Kidney (tissue), 14 donors: Measurements from ENCODE around the gene TBC1D9B. TPM values are rescaled to one million over a fixed set of nuclear protein-coding genes. Genes with fewer than 3 reads are reported as not detected.

Experiments
- DNase-seq, 5 donors: peaks; one replicate each; pipeline ENCODE4 v3.0.0-alpha.2; 2013 to 2020
- FAIRE-seq: peaks from 2 replicates; lab custom pipeline; 2012; peaks lifted over from hg19 to GRCh38; lab: Jason Lieb, UNC
- H3K27ac ChIP-seq, 2 donors: one replicate each; pipeline ENCODE4 v1.7.0; 2013; ENCODE audit warnings: low read depth in 2 of 2, low read length in 2 of 2, inconsistent platforms in 1 of 2
- H3K27me3 ChIP-seq: one replicate; pipeline ENCODE4 v1.7.1; 2013; ENCODE audit warnings: low read length, inconsistent platforms; ENCODE audit not compliant: control insufficient read depth, insufficient read depth
- H3K36me3 ChIP-seq, 3 donors: one replicate each; pipeline versions ENCODE4 v1.7.0 to v1.7.1; 2013; ENCODE audit warnings: low read length in 3 of 3, control low read depth in 1 of 3, inconsistent platforms in 1 of 3; ENCODE audit not compliant: insufficient read depth in 3 of 3, control insufficient read depth in 2 of 3
- H3K4me1 ChIP-seq, 3 donors: one replicate each; pipeline versions ENCODE4 v1.7.0 to v1.7.1; 2013; ENCODE audit warnings: low read length in 3 of 3, inconsistent platforms in 1 of 3, low read depth in 1 of 3; ENCODE audit not compliant: control insufficient read depth in 2 of 3, insufficient read depth in 2 of 3
- H3K4me3 ChIP-seq, 3 donors: one replicate each; pipeline versions ENCODE4 v1.7.0 to v1.8.1; 2013; ENCODE audit warnings: low read length in 3 of 3, control low read depth in 1 of 3, inconsistent platforms in 1 of 3
- H3K9ac ChIP-seq, 3 donors: one replicate each; pipeline versions ENCODE4 v1.7.0 to v1.7.1; 2013; ENCODE audit warnings: low read length in 3 of 3, control low read depth in 1 of 3, inconsistent platforms in 1 of 3
- H3K9me3 ChIP-seq, 3 donors: one replicate each; pipeline versions ENCODE4 v1.7.0 to v1.7.1; 2013; ENCODE audit warnings: low read length in 3 of 3, control low read depth in 1 of 3, inconsistent platforms in 1 of 3; ENCODE audit not compliant: control insufficient read depth in 2 of 3, insufficient read depth in 1 of 3
- intact Hi-C: fragments of 100-400 bp; cut with DNase I; formaldehyde crosslinking; loops from one replicate; pipeline ENCODE4 v1.11.1; 2022
- polyA plus RNA-seq: library from polyadenylated mRNA; stranded (reverse); fragments of 350-450 nt; fragmentation: Illumina TruSeq; extraction: RNeasy Lipid Tissue Mini Kit (QIAGEN cat#74804); gene quantifications from one replicate; pipeline ENCODE4 v1.2.3, GENCODE V29; 2014; ENCODE audit warnings: low read depth, low replicate concordance; ENCODE audit not compliant: insufficient read depth
- total RNA-seq: library from RNA; stranded (reverse); fragmentation: NEBNext Ultra II Directional; extraction: Animal tissue kit (Norgen Biotek cat#: 25700); gene quantifications from one replicate; pipeline ENCODE4 v1.2.1, GENCODE V29; 2021
- TF ChIP-seq, protein P1 (sequence below): IDR thresholded peaks from 3 replicates; pipeline ENCODE4 v1.5.1; 2012; ENCODE audit warnings: mild to moderate bottlenecking, moderate library complexity, borderline replicate concordance; ENCODE audit not compliant: insufficient read depth; ENCODE audit errors: extremely low read depth
- donor health status: control.
- donor health status: control.
- donor health status: control.
- donor health status: control.
- donor health status: control.
- donor health status: DM: yes; HTN: yes; CAD: no.
- donor health status: Normal renal cell carcinoma (clear cell type).

The TBC1D9B gene
- total and polyA plus RNA-seq, 2 donors from 2014 or later = 49.5 to 117 TPM

DNA sequence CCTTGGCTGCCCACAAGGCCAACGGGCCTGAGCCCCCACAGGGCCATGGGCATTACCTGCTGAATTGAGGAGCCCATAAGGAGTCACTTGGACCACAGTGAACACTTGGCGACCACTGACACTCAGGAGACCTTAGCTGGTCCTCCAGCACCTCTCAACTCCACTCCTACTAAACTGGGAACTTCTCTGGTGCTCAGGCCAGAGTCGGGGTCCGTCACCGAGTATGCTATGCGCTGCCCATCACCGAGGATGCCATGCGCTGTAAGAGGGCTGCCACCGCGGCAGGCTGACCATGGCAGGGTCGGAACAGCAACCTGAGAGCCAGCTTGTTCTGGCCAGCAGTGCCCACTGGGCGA, 87.6 kb downstream of the TBC1D9B start:
- FAIRE-seq = no peak
- no peaks in the 10 kb centered on the region for H3K27me3 ChIP-seq
- H3K9me3 ChIP-seq = no peaks in the 10 kb centered on the region
- no peak for DNase-seq
- H3K4me3 ChIP-seq = peak overlapping the region in 2 of 3 donors; percentile 71 to 77
- intact Hi-C loops = no loop called here
- TF ChIP-seq, protein P1, sequence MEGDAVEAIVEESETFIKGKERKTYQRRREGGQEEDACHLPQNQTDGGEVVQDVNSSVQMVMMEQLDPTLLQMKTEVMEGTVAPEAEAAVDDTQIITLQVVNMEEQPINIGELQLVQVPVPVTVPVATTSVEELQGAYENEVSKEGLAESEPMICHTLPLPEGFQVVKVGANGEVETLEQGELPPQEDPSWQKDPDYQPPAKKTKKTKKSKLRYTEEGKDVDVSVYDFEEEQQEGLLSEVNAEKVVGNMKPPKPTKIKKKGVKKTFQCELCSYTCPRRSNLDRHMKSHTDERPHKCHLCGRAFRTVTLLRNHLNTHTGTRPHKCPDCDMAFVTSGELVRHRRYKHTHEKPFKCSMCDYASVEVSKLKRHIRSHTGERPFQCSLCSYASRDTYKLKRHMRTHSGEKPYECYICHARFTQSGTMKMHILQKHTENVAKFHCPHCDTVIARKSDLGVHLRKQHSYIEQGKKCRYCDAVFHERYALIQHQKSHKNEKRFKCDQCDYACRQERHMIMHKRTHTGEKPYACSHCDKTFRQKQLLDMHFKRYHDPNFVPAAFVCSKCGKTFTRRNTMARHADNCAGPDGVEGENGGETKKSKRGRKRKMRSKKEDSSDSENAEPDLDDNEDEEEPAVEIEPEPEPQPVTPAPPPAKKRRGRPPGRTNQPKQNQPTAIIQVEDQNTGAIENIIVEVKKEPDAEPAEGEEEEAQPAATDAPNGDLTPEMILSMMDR = no peak
- peaks cover 3 to 18% (median 9%) of the 10 kb centered on the region in 3 donors for H3K36me3 ChIP-seq
- peak overlapping the region in 2 of 3 donors; percentile 74 to 98 for H3K9ac ChIP-seq
- peaks cover 0 to 48% (median 44%) of the 10 kb centered on the region in 3 donors for H3K4me1 ChIP-seq
- peak overlapping the region; percentile 99 to 100 for H3K27ac ChIP-seq

DNA sequence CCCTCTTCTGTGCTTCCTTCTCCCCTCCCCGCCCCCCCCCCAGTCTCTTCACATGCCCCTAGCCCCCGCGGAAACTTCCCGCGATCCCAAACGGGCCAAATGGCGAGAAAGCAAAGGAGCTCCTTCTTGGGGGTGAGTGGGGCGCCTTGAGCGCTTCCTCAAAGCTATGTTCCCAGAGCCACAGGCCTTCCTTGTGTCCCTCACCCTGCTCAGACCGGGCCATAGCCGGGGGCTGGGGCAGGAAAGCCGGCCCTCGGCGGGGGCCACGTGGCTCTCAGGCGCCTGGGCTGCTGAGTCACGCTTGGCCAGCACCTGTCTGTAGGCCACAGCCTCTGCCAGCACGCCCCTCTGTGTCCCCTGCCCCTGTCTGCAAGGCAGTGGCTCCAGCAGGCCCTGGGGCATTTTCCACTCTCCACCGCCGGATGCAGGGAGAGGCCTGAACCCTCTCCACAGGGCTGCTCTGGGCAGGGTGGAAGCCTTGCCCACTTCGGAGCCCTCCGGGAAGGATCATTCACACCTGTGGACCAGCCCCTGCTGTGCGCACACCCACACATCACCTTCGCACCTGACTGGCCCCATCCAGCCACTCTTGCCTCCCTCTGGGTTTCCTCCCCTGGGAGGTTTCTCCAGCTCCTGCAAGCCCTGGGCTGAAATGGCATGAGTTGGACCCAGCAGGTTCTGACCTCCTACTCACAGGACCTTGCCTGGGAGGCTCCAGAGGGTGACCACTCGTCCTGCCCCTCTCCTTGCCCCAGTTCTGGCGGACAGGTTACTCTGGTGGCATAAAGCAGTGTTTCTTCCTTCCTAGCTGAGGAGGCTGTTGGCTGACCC, 88.2 kb downstream of the TBC1D9B start:
- peak overlapping the region in 2 of 3 donors; percentile 74 to 98 for H3K9ac ChIP-seq
- H3K4me1 ChIP-seq = peaks cover 0 to 46% (median 38%) of the 10 kb centered on the region in 3 donors
- peak overlapping the region; percentile 99 to 100 for H3K27ac ChIP-seq
- DNase-seq = peak; percentile 65 to 94 (median 75)
- no peak for FAIRE-seq
- H3K9me3 ChIP-seq = no peaks in the 10 kb centered on the region
- peaks cover under 1 to 12% (median 8%) of the 10 kb centered on the region in 3 donors for H3K36me3 ChIP-seq
- TF ChIP-seq, protein P1 = no peak
- no peaks in the 10 kb centered on the region for H3K27me3 ChIP-seq
- intact Hi-C loops = no loop called here
- H3K4me3 ChIP-seq = peak overlapping the region in 2 of 3 donors; percentile 71 to 77

- Histone ChIP-seq H3K4me3 (peak overlapping the region in 1 of 3 donors; percentile 77), H3K9me3 (no peaks in the 10 kb centered on the region), H3K4me1 (peaks cover 0 to 40% (median 35%) of the 10 kb centered on the region in 3 donors), H3K36me3 (peaks cover 0 to 5% (median 3%) of the 10 kb centered on the region in 3 donors), H3K27ac (peak overlapping the region; percentile 99 to 100), H3K27me3 (no peaks in the 10 kb centered on the region), H3K9ac (peak overlapping the region in 1 of 3 donors; percentile 98)
- TF ChIP-seq, protein P1 = no peak
- peak; percentile 84 to 99 (median 93) for DNase-seq
- intact Hi-C loops = no loop called here
- FAIRE-seq = no peak
These were observed 88.9 kb downstream of the TBC1D9B start for GRCh38 chr5:179818746-179819295.
